Activated CD8-positive, alpha-beta memory T cell treated with anti-CD3 and anti-CD28 coated beads for 36 hours (primary cell): ENCODE data around the gene CCSER1. TPM values are rescaled to one million over a fixed set of nuclear protein-coding genes. Genes with fewer than 3 reads are reported as not detected.
"Not testable (repeated sequence)": the region's sequence is repeated elsewhere in the genome, so short reads cannot be mapped to it uniquely, and the experiment has no call there.

Experiments used
- CTCF ChIA-PET: fragments of 350-600 bp; sonication (Branson Sonifier 250); formaldehyde crosslinking; loops from one replicate; lab custom pipeline; 2021; ENCODE audit warnings: antibody characterized with exemption; lab: Charles Lee
- POLR2A ChIA-PET: fragments of 350-600 bp; sonication (Branson Sonifier 250); formaldehyde crosslinking; loops from one replicate; lab custom pipeline; 2021; ENCODE audit warnings: antibody characterized with exemption; lab: Charles Lee
- total RNA-seq, 2 experiments: library from RNA; stranded (reverse); gene quantifications; one replicate each; pipeline ENCODE4 v1.2.3, GENCODE V29; 2021

The CCSER1 gene
- total RNA-seq, 2 experiments from 2014 or later: 0.06 TPM; not detected in 1

- ChIA-PET POLR2A (no interaction called here), CTCF (no interaction called here)
Observed at GRCh38 chr4:91345632-91346031, 1218.4 kb downstream of the CCSER1 start.

GRCh38 chr4:91356496-91356895 is 1229.3 kb downstream of the CCSER1 start:
- POLR2A ChIA-PET: not testable (repeated sequence)

DNA sequence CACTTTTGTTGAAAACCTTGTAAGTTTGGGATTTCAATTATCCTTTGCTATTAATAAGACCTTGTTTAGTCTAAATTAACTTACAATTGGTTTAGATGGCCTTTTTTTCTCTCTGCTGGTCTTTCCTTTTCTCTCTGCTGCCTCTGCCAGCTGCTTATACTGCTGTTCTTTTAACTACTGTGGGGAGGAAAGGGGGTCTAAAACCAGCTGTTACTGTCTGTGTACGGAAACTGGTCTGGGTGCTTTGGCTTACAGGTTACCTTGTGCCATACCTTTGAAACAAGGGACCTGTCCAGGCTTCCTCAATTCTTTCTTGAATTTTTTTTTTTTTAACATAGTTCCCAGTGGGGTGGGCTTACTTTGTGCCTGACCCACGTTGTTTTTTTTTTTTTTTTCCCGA is 1230.8 kb downstream of the CCSER1 start:
- CTCF ChIA-PET: not testable (repeated sequence)

More at GRCh38 chr4:91356496-91356895, 1229.3 kb downstream of the CCSER1 start:
- CTCF ChIA-PET: not testable (repeated sequence)

GRCh38 chr4:91358621-91359020 is 1231.4 kb downstream of the CCSER1 start:
- CTCF ChIA-PET, POLR2A ChIA-PET: not testable (repeated sequence)

More for the DNA sequence above, 1230.8 kb downstream of the CCSER1 start:
- POLR2A ChIA-PET: not testable (repeated sequence)

DNA sequence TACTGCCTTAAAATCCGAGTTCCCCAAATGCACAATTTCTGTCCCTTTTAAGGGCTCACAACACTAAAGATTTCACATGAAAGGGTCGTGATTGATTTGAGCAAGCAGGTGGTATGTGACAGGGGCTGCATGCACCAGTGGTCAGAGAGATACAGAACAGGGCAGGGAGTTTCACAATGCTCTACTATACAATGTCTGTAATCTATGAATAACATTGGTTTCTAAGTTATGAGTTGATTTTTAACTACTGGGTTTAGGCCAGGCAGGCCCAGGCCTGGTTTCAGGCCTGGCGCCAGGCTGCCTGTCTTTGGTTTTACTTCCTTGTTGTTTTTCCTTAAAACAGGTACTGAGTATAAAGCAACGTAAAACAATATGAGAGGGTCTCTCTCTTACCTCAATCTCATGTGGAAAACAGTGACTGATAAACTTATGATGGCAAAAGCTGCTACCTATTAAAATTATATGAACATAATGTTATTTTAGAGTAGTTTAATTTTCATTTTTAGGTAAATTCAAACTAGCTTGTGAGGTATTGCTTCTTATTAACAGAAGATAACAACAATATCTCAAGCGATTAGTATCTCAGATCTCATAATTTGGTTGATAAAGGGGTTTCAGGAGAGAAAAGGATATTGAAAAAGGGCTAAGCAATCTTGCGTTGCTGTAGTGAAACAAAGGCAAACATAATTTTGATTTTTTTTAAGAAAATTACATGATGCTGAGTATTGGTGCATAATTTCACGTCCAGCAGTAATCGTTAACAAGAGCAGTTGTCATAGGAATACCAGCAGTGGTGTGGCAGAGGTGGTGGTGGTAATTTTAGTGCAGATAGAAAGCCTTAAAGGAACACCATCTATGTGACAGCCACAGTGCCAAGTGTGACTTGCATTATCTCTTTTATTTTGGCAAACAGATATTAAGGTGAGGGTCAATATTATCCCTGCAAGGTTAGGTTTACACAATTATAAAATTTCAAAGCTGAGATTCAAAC is 1232.1 kb downstream of the CCSER1 start:
- POLR2A ChIA-PET: no interaction called here
- CTCF ChIA-PET: no interaction called here

DNA sequence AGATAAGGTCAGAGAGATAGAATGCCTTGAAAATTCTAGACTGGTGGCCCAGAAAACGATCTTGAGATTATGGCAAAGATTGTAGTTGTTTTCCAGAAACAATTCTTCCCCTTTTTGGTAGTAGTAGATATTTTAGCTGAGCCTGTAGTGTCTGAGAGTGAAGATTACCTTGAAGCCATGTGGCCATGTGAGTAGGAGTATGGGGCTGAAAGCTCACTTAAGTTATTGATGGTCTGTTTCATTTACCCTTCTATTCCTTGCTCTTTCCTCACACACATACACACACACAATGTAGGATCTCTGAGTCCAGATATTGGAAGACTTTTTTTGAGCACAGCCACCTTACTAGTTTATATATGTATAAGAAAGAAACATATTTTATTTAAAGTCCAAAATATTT is 1234.9 kb downstream of the CCSER1 start:
- ChIA-PET CTCF (no interaction called here), POLR2A (no interaction called here)

GRCh38 chr4:91366554-91366953 is 1239.4 kb downstream of the CCSER1 start:
- ChIA-PET POLR2A (no interaction called here), CTCF (no interaction called here)

GRCh38 chr4:91369116-91369515 is 1241.9 kb downstream of the CCSER1 start:
- ChIA-PET CTCF (no interaction called here), POLR2A (no interaction called here)

DNA sequence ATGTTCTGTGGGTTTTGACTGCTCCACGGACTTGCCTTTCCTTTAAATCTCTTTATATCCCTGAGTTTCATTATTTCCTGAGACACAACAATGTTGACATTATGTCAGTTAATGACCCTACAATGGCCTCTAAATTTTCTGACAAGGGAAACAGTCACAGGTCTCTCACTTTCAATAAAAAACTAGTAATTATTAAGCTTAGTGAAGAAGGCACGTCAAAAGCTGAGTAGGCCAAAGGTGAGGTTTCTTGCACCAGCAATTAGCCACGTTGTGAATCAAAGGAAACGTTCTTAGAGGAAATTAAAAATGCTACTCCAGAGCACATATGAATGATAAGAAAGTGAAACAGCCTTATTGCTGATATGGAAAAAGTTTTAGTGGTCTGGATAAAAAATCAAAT is 1246.4 kb downstream of the CCSER1 start:
- CTCF ChIA-PET: no interaction called here
- POLR2A ChIA-PET: no interaction called here

DNA sequence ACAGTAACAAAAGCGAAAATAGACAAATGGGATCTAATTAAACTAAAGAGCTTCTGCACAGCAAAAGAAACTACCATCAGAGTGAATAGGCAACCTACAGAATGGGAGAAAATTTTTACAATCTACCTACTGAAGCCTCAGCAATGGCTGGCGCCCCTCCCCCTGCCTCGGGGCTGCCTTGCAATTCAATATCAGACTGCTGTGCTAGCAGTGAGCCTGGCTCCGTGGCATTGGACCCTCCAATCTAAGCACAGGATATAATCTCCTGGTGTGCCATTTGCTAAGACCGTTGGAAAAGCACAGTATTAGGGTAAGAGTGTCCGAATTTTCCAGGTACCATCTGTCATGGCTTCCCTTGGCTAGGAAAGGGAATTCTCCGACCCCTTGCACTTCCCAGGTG is 1278.2 kb downstream of the CCSER1 start:
- CTCF ChIA-PET, POLR2A ChIA-PET: not testable (repeated sequence)

DNA sequence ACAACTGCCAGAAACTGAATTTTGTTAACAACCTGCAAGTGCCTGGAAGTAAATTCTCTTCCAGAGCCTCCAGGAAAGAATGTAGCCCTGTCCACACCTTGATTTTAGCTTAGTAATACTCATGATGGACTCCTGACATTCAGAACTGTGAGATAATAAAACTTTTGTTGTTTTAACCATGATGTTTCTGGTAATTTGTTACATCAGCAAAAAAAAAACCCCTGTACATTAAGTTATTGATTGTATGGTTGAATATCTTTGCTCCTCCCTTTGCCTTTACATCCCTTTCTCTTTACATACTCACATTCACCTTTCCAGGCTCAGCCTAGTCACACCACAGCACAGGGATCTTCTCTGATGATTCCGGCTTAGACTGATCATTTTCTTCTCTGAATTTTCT is 1294.8 kb downstream of the CCSER1 start:
- CTCF ChIA-PET: no interaction called here
- POLR2A ChIA-PET: no interaction called here

DNA sequence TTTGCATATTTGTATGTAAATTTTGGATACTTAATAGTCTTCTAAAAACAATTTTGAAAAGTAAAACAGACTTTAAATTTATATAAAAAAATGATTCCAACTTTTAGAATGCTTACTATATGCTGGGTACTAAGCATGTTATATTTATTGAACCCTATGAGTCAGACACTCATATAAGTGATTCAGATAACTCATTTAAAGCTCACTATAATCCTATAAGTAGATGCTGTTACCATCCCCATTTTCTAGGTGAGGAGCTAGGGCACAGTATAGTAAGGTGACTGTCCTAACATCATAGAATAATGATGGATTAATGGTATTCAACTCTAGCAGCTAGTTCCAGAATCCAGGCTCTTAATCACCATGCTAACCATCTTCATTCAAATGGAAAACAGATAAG is 1299.5 kb downstream of the CCSER1 start:
- ChIA-PET CTCF (no interaction called here), POLR2A (no interaction called here)

GRCh38 chr4:91427171-91427570 is 1300.0 kb downstream of the CCSER1 start:
- POLR2A ChIA-PET: no interaction called here
- CTCF ChIA-PET: no interaction called here

DNA sequence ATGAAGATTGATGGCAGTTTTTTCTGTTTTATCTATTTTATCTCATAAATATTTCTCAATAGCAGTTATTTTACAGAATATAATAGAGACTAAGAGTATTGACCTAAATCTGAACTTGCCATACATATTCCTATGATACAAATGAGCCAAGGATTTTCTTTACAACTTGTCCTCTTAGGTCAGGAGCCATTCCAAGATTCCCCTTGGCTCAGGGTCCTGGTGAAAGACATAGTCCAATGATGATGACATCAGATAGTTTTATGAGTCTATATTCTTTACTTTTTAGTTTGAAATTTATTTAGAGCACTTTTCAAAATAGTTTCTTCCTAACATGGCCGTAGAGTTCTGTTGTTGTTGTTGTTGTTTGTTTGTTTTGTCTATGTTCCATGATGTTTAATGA is 1307.4 kb downstream of the CCSER1 start:
- ChIA-PET CTCF (no interaction called here), POLR2A (no interaction called here)

DNA sequence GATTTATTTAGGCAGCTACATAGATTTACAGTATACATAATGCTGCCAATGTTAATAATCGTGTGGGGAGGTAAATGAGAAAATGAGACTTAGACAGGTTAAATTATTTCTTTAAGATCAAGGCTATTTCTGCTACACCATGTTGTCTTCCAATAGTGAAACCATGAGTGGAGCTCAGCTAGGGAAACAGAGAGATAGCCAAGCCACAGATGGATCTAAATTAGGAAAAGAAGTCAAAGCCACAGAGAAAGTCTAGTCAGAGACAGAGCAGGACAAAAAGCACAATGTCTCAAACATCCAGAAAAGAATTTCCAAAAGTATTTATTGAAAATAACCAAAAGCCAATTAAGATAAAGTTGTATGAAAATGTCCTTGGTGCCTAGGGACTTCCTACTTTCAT is 1309.4 kb downstream of the CCSER1 start:
- CTCF ChIA-PET: no interaction called here
- POLR2A ChIA-PET: no interaction called here

DNA sequence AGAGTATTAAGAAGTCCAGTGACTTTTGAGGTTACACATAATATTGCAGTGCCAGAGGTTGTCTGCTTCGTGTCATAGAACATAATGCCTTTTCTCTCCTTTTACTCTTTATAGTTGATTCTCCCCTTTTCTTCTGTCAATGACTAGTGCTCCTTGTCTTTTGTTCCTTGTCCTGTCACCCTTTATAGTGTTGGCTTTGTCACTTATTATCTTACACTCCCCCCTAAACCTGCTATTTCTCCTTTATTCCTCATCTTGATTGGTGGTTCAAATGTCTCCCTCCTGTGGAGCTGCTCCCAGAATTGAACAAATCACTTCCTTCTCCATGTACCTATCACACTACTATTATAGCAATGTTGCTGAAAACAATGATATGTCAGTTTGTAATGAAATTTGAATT is 1320.0 kb downstream of the CCSER1 start:
- ChIA-PET POLR2A (no interaction called here), CTCF (no interaction called here)

DNA sequence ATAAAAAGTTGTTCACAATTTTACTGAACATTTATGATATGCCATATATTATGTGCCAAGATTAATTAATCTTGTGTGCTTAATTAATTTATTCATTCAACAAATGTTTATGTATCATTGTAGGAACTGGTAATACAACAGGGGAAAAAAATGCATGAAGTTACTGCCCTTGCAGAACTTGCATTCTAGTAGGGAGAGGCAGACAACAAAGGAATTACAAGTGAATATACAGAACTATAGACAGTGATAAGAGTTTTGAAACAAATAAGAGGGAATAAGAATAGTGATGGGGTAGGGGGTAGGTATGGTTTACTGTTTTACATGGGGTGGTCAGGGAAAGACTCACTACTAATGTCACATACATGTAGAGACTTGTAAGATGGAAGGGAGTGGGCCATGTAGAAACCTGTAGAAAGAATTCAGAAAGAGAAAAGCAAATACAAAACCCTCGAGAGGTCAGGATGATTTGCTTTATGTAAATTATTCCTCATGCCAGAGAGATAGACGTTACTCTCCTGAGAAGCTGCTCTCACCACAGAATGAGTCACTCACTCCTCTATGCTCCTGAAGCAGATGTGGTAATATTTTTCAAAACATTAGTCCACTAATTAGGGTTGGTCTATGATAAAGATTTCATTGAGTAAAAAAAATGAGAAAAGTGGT is 1321.6 kb downstream of the CCSER1 start:
- ChIA-PET CTCF (no interaction called here), POLR2A (no interaction called here)

DNA sequence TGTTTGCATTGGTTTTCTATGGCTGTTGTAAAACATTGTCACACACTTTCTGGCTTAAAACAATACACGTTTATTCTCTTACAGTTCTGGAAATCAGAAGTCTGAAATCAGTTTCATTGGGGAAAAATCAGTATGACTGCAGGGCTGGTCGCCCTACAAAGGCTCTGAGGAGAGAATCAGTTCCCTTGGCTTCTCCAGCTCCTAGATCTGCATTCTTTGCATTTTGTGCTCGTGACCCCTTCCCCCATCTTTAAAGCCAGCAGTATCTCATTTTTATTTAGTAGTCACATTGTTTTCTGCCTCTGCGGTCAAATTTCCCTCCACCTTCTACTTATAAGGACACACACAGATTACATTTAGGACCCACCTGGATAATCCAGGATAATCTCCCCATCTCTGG is 1326.9 kb downstream of the CCSER1 start:
- POLR2A ChIA-PET: no interaction called here
- CTCF ChIA-PET: no interaction called here

- POLR2A ChIA-PET, CTCF ChIA-PET: not testable (repeated sequence)
Observed at GRCh38 chr4:91462566-91462965, 1335.4 kb downstream of the CCSER1 start.

DNA sequence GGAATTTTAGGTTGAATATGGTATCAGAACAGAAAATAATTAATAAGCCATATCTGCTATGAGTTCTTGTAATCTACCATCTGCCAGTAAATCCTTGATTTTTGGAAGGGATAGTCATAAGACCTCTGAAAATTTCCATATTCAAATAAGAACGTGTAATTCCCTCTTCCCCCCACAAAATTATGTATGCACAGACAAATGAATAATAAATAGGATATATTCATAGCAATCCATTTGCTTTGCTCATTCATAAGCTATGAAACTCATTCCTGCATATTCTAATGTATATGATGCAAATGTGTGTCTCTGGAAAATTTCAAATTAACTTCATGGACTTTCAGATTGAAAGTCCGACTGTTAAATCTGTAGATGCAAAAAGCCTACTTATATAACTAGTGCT is 1343.5 kb downstream of the CCSER1 start:
- ChIA-PET CTCF (no interaction called here), POLR2A (no interaction called here)

DNA sequence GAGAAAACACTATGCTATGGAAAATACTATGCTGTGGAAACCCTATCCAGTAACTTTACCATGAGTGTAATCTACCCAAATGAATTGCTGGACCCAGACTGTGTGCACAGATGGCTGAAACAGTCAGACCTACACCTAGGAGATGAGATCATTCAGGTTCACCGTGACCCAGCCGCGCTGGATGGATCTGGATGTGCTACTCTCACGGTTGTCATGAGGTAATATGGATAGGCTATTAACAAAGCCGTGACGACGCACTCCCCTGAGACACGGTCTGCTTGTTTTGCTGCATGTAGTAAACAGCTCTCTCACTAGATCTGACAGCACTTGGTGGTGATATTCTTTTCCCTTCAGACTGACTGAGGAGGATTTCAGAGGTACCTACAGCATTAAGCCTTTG is 1344.1 kb downstream of the CCSER1 start:
- ChIA-PET POLR2A (no interaction called here), CTCF (no interaction called here)
